HS-5 (cell line): ENCODE measurements around the gene DUOXA2.
"Not testable (repeated sequence)": the region's sequence is repeated elsewhere in the genome, so short reads cannot be mapped to it uniquely, and the experiment has no call there.

Source experiments
- DNase-seq: peaks from one replicate; pipeline ENCODE4 v3.0.0-alpha.2; 2012; ENCODE audit warnings: low read depth

The DUOXA2 gene

GRCh38 chr15:45095661-45096060 lies 18.5 kb upstream of the DUOXA2 start:
- DNase-seq: no peak

GRCh38 chr15:45097466-45097865 lies 16.7 kb upstream of the DUOXA2 start:
- DNase-seq: no peak

DNA sequence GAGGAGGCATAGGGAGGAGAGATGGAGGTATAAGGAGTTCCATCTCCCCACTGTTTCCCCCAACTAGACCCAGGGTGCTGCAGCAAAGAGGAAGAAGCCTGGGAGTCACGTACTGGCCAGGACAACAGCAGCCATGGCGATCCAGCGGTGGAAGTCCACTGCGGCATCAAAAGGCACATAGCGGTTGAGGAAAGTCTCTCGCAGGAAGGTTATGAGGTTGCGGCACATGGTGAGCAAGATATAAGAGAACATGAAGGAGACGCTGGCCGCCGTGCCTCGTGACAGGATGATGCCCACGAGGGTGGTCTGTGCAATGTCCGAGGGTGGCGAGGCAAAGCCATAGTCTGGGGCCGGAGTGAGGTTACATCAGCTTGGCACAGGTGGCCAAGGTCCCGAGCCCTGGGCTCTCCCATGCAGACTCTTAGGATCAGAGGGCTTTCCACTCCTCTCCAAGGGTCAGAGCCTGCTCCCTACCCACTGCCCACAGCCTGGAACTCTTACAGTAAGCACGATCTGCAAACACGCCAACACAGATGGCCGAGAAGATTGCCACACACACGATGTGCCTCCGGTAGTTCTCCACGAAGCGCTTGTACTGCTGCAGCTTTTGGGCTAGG lies 14.5 kb upstream of the DUOXA2 start:
- no peak for DNase-seq

DNA sequence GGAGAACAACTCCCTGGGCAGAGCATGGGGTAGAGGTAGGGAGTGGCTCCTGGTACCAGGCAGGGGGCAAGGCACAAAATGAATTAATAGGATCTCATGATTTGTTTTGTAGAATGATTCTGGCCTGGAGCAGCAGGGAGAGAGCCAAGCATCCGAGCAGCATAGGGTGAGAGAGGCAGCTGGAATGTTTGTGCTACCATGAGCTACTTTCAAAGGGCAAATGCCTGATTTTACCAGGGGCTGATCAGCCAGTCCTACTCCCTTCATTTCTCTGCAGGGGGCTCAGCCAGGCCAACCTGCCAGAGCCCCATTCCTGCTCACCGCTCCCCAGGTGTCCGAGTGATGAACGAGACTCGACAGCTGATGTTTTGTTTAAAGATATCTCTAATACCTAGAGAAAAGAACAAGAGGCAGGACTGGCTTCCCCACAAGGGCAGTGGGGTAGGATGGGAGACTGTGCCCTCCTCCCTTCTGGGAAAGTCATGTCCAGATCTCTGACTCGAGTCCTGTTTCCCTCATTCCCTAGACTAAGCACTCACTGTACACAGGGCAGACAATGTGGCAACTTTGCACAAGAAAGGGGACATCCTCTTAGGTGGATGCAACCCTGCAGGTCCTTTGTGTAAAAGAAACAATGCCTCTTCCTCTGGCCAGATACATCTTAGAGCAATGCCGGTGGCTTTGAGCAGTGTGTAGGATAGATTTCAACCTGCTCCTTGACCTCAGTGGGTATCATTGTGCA lies 13.1 kb upstream of the DUOXA2 start:
- no peak for DNase-seq

DNA sequence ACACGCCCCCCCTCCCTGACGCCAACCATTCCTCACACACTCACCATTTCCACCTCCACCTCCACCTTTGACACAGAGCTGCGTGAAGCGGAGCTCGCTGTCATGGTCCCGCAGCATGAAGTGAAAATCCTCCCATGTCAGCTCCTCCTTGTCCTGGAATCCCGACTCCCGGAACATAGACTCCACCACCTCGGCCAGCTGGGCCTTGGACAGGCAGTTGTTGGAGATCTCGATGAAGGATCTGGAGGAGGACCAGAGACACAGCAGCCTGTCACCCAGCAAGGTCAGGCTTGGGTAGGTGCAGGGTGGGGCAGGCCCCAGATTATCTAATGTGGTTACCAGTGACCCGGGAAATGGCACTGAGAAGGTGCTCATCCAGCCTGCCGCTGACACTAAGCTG lies 12.4 kb upstream of the DUOXA2 start:
- no peak for DNase-seq

GRCh38 chr15:45102226-45102625 lies 11.9 kb upstream of the DUOXA2 start:
- no peak for DNase-seq

- not testable (repeated sequence) for DNase-seq
These were observed 10.0 kb upstream of the DUOXA2 start for GRCh38 chr15:45104170-45104569.

GRCh38 chr15:45105586-45105985 lies 8.5 kb upstream of the DUOXA2 start:
- DNase-seq: no peak

DNA sequence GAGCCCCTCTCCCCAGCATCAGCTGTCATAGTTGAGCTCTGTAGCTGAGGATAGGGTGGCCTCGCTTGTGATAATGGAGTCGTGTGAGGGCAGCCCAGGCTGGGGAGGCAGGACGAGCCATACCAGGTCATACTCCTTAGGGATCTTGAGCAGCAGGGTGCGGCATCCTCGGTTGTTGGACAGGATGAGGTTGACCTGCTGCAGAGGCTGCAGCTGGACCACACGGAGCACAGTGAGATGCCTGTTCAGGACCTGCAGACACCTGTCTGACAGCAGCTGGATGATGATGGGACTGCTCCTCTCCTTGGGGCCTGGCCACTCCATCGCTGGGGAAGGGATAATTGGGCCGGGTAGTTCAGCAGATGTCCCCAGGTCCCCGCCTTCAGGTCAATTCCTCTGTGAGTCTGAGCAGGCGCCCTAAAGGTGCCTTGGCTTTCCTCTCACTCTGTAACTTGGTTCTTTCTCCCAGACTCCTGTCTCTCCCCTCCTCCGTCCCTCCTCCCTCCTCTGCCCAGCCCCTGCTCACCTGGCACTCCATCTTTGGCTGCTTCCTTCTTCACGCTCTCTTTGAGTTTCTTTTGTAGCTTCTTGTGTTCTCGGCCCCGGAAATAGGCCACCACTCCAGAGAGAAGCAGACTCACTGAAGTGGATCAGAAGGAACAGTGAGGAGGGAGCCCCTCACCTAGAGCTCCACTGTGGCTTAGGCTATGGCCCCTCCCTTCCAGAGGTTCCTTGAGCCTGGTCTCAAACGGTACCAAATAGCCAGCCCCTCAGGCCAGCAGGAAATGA lies 7.9 kb upstream of the DUOXA2 start:
- no peak for DNase-seq

DNA sequence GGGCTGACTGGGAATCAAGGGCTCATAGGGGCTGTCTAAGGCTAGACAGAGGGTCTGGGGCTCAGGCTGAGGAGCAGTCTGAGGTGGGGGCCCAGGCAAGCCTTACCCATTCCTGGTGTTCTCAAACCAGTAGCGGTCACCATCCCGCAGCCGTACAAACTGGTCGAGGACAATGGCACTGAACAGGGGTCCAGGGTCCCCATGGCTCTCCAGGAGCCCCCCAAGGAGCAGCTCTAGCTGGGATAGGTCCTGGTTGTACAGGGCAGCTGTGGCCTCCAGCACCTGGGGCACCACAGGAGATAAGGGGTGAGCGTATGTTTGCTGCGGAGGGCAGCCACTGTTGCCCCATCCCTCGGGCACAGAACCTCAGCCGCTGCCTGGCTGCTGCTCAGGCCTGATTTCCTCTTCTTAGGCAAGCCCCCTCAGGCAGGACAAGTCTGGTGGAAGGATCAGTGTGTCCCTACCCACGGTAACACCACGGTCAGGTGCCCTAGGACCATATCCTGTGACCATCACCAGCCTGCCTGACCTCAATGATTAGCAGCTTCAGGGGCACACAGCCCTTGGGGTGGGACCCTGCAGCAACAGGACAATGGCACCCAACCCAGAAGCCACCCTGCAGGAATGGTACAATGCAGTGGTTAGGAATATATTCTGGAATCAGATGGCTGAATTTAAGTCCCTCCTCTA lies 6.0 kb upstream of the DUOXA2 start:
- no peak for DNase-seq

GRCh38 chr15:45110256-45110820 lies 3.8 kb upstream of the DUOXA2 start:
- DNase-seq: no peak

DNA sequence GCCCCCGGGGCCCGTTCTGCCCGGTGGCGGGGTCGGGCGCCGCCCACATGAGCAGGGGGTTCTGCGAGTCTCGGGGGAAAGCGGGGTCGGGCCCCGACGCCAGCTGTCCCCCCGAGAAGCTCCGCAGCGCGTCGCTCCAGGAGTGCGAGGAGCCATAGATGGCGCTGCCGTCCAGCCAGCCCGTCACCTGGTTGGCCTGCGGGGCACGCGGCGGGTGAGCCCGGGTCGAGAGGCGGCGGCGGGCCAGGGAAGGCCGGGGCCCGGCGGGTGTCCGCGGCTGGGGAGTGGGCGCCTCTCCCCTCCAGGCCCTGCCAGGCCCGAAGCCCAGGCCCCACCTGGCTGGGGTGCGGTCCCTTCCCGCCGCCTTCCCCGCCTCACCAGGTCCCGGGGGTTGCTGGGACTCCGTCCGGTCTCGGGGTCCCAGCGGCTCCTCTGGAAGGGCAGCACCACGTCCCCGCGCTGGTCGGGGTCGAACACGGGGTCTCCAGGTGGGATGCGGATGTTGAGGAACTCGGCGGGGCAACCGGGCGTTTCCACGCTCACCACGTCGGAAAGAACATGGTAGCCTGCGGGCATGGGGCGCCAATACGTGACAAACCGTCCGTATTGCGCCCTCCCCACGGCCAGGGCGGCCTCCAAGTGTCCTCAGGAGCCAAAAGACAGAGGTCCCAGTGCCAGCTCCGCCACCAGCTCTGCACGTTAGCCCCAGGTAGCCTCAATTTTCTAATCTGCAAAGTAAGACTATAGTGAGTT lies 2.6 kb upstream of the DUOXA2 start:
- no peak for DNase-seq

- no peak for DNase-seq
These were observed 2.0 kb upstream of the DUOXA2 start for GRCh38 chr15:45112143-45112590.

- no peak for DNase-seq
These were observed 1.3 kb upstream of the DUOXA2 start for GRCh38 chr15:45112591-45113379.

GRCh38 chr15:45113380-45113990 lies 641 bp upstream of the DUOXA2 start:
- DNase-seq: no peak

GRCh38 chr15:45114751-45115085 lies 592 bp downstream of the DUOXA2 start:
- DNase-seq: no peak

GRCh38 chr15:45115312-45115820 lies 1.2 kb downstream of the DUOXA2 start:
- no peak for DNase-seq

DNA sequence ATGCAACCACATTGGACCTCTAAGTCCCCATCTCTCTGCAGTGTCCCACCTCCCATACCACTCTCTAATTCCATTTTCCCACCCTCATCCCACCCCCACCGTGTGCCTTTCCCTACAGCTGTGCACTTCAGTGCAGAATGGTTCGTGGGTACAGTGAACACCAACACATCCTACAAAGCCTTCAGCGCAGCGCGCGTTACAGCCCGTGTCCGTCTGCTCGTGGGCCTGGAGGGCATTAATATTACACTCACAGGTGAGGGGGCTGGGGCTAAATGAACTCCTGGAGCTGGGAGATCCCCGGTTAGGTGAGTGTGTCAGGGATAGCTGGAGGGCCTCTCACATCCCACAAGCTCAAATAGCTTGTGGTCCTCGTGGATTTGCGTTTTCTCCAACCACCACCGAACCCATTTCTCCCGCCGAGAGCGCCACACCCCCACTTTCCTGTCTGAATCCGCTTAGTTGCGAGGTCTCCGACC lies 1.9 kb downstream of the DUOXA2 start:
- DNase-seq: no peak

- no peak for DNase-seq
These were observed 2.6 kb downstream of the DUOXA2 start for GRCh38 chr15:45116482-45117307.
